T-helper 1 cell treated with Interleukin-12 subunit alpha and Interleukin-12 subunit beta and Interleukin-4 antibody, amounts not matched to agents 30 ng/mL and 1 ng/mL, for 36 hours (primary cell): Measurements from ENCODE around the gene CDK6. TPM values are rescaled to one million over a fixed set of nuclear protein-coding genes. Genes with fewer than 3 reads are reported as not detected.

ENCODE experiments used
- intact Hi-C: fragments of 100-400 bp; cut with micrococcal nuclease; formaldehyde crosslinking; loops from one replicate; pipeline ENCODE4 v1.15.1; 2024
- total RNA-seq: library from RNA; stranded (reverse); gene quantifications from 2 replicates; pipeline ENCODE4 v1.2.3, GENCODE V29; 2022

CDK6 gene
- total RNA-seq, 1 donor from 2014 or later, result 183 TPM

GRCh38 chr7:92848441-92848840, 12.1 kb upstream of the CDK6 start:
- intact Hi-C loops, result no loop called here

- intact Hi-C loops, result loop anchor here (1.0 kb wide), 1 partner anchor 8 kb away; no protein-coding TSS in a partner anchor
Measured at GRCh38 chr7:92847305-92847704, 10.9 kb upstream of the CDK6 start.

- intact Hi-C loops, result no loop called here
Measured at GRCh38 chr7:92845736-92846135, 9.4 kb upstream of the CDK6 start.

DNA sequence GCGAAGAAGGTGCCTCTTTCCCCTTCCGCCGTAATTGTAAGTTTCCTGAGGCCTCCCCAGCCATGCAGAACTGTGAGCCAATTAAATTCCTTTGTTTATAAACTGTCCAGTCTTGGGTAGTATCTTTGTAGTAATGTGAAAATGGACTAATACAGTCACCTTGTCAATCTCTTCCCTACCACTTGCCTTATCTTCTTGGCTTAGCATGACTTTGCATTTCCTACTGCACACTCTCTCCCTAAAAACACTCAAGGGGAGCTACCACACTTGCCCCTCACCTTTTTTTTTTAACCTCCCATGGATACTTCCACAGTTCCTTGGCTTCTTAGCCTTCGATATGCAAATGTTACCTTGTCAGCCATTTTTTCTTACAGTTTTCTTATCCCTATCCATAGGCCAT, 7.4 kb upstream of the CDK6 start:
- intact Hi-C loops, result no loop called here

DNA sequence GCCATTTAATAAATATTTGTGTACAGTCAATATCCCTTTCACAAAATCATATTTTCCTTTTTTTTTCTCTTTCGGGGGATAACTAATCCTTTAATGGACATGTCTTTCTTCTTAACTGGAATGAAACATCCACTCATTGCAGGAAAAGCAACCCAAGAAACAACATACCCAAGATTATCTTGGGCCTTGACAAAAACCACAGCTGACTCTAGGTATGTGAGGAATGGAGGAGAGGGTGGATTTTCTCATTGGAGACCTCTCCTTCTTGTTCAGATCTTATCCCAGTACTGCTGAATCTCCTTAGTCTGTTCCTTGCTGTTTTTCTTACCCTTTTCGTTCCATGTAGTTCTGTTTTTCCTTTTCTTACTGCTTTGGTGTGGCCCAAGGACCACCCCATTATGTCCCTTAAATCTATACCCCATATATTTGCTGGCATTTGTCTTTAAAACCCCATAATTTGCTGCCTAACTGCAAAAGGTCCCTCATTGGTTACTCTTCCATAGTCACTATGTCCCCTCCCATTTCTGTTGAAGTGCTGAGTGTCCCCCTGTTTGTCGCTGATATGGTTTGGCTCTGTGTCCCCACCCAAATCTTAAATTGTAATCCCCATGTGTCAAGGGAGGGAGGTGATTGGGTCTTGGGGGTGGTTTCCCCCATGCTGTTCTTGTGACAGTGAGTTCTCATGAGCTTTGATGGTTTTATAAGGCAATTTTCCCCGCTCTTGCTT, 6.8 kb upstream of the CDK6 start:
- intact Hi-C loops, result no loop called here

GRCh38 chr7:92841192-92841591, 4.8 kb upstream of the CDK6 start:
- intact Hi-C loops, result no loop called here

GRCh38 chr7:92840316-92840715, 3.9 kb upstream of the CDK6 start:
- intact Hi-C loops, result no loop called here

DNA sequence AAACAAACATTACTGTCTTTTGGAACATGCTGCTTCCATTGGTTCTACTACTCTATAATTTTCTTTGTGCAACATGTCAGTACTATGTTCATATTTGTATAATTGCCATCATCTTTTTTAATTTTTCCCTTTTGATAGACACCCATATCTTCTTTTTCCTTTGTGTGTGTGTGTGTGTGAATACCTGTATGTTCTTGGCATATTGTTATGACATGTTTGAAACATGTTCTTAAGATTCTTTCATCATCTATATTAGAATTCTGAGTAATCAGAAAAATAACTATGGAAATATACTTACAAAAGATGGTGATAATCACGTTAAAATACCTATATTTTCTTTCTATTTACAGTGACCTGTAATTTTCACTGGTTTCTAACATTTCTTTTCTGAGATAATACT, 3.5 kb upstream of the CDK6 start:
- intact Hi-C loops, result loop anchor here (5.0 kb wide), 1 partner anchor 708 kb away; the partner anchor contains the start of gene CYP51A1

- intact Hi-C loops, result loop anchor here (5.0 kb wide), 1 partner anchor 707 kb away; the partner anchor contains the start of gene CYP51A1
Measured at GRCh38 chr7:92838934-92839333, 2.6 kb upstream of the CDK6 start.

DNA sequence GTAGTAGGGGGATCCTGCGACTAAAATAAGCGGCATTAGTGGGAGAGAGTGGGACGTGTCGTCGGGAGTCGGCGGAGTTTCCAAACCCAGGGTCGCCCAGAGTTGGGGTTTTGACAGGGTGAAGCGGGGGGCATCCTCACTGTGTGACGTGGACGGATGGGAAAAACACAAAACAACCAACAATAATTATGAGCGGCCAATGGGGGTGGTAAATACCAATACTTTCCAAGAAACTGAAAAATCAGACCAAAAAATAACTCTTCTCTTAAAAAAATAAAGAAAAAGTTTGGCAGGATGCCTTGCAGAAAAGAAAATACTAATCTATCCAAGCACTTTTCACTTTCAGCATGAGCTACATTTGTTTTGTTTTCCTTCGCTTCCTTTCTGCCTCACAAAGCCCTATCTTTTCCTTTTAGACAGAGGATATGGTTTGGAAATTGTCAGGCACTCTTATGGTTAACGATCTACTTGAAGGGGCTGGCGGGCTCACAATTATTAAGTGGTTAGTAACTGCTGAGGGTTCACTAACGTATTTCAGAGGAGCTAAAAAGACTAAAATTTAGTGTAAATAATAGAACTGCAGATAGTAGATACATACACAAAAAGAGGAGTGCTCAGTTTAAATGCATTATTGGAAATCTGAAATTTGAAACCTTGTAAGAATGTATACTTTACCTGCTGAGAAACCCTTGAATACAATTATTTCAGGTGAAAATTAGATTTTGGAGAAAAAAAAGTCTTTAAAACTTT, 802 bp upstream of the CDK6 start:
- intact Hi-C loops, result loop anchor here (1.0 to 5.0 kb wide), 6 partner anchors 18 to 705 kb away; partner anchors contain the start of genes CYP51A1 and SAMD9

DNA sequence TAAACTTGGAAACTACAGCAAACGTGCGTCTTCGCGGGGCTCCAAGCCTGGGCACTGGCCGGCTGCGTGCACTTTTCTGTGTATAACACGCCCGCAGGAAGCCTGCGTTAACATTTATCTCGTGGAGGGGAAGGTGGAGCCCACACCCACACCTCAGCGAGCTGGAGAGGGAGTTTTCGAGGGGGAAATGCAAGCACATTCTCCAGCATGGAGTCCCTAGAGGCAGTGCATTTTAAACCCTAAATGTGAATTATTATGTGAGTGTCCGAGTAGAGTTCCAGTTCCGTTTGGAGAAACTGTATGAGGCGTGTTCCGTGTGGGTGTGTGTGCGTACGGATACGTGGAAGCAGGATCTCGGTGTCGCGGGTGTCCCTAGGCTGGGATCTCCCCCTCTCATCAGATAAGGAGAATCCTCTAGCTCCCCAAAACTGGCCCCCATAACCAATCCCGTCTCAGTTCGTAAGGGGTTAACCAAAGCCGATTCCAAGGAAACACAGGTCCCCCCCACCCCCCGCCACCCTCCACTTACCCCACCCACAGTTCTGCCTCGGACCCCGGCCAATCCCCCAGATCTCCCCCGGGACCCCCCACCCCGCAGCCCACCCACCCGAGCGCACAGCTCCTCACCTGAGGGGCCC, 403 bp downstream of the CDK6 start:
- intact Hi-C loops, result loop anchor here (1.0 to 5.0 kb wide), 7 partner anchors 68 to 704 kb away; partner anchors contain the start of genes CYP51A1, PEX1 and RBM48

DNA sequence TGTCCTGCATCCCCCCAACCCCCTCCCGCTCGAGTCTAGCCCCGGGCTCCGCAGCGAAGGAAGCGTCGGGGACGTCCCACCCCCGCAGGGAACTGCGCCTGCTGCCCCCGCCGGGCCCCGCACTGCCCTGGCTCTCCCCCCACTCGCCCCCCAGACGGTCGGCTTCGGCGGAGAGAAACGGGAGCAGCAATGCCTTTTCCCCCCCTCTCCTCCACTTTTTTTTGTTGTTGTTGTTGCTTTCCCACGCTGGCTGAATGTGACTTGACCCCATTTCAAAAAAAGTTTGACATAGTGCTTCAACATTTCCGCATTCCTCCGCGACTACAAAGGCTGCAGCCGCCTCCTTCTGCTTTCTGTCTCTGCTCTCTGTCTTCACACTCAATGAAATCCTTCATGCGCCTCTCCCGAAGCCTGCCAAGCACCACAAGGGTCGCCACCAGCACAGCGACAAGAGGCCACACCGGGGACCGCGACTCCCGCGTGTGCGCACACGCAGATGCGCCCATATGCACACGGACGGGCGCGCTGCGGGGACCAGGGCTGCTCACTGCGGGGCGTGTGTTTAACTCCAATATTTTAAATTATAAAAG, 1.0 kb downstream of the CDK6 start:
- intact Hi-C loops, result loop anchor here (1.0 to 5.0 kb wide), 5 partner anchors 117 to 703 kb away; partner anchors contain the start of genes CYP51A1, PEX1 and RBM48

GRCh38 chr7:92834507-92835260, 1.7 kb downstream of the CDK6 start:
- intact Hi-C loops, result loop anchor here (1.0 to 5.0 kb wide), 9 partner anchors 116 to 892 kb away; partner anchors contain the start of genes AKAP9, CYP51A1, PEX1 and RBM48

DNA sequence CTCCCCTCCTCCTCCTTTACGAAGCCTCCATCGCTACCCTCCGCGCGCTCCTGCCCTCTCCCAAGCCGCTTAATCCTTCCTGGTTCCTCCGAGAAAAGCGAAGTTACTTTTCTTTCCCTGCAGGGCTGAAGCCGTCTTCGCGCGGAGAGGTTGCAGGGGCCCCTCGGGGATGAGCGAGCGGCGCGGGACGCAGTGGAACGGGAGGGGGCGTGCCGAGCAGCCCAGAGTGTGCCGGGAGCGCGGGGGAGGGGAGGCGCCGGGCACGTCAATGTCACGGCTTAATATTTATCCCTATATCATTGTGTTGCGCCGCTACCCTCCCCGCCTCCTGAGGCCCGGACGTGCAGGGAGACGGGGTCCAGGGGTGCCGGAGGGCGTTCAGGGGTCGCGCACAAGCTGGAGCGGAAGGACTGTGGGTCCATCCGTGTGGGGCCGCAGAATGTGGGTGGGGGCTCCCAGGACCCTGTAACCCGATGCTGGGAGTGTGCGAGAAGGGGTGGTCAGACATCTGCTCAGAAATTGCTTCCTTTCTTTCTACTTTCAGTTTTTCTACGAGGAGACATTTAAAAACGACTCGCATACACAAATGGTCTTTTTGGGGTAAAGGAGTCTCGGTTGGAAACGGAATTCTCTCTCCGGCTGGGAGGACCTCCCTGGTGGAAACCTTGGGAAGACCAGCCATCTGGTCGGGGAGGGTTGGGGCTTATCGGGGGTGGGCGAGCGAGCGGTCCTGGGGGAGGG, 2.4 kb downstream of the CDK6 start:
- intact Hi-C loops, result loop anchor here (1.0 to 5.0 kb wide), 10 partner anchors 65 to 892 kb away; partner anchors contain the start of genes AKAP9, ANKIB1, KRIT1 and VPS50

- intact Hi-C loops, result loop anchor here (1.0 to 5.0 kb wide), 7 partner anchors 64 to 891 kb away; partner anchors contain the start of genes AKAP9, ANKIB1, KRIT1 and VPS50
Measured at GRCh38 chr7:92833024-92833765, 3.2 kb downstream of the CDK6 start.

GRCh38 chr7:92832534-92833023, 3.8 kb downstream of the CDK6 start:
- intact Hi-C loops, result loop anchor here (1.0 to 5.0 kb wide), 8 partner anchors 35 to 890 kb away; partner anchors contain the start of genes AKAP9, ANKIB1, KRIT1 and VPS50

GRCh38 chr7:92831716-92832533, 4.4 kb downstream of the CDK6 start:
- intact Hi-C loops, result loop anchor here (1.0 to 5.0 kb wide), 4 partner anchors 35 to 890 kb away; partner anchors contain the start of genes AKAP9, ANKIB1 and KRIT1
